NCI-H526 treated with DMSO at 0.1 percent for 48 hours (cell line): ENCODE measurements around the gene FZD4.

Experiments
- DNase-seq: peaks from one replicate; lab custom pipeline; 2025; lab: John Stamatoyannopoulos, UW

The FZD4 gene

GRCh38 chr11:86906198-86906597 lies 49.0 kb downstream of the FZD4 start:
- DNase-seq: no peak

GRCh38 chr11:86905252-86905651 lies 49.9 kb downstream of the FZD4 start:
- no peak for DNase-seq

GRCh38 chr11:86904001-86904400 lies 51.2 kb downstream of the FZD4 start:
- DNase-seq: no peak

- DNase-seq: no peak
Measured at GRCh38 chr11:86902345-86902744, 52.9 kb downstream of the FZD4 start.

- DNase-seq: no peak
Measured at GRCh38 chr11:86901599-86901998, 53.6 kb downstream of the FZD4 start.

GRCh38 chr11:86900162-86900561 lies 55.0 kb downstream of the FZD4 start:
- no peak for DNase-seq

GRCh38 chr11:86898689-86899088 lies 56.5 kb downstream of the FZD4 start:
- DNase-seq: no peak

GRCh38 chr11:86896441-86896841 lies 58.8 kb downstream of the FZD4 start:
- DNase-seq: no peak
